Naive thymus-derived CD8-positive, alpha-beta T cell (primary cell): ENCODE results near the gene CMTR2. TPM values are rescaled to one million over a fixed set of nuclear protein-coding genes. Genes with fewer than 3 reads are reported as not detected.
"Not testable (repeated sequence)": the region's sequence is repeated elsewhere in the genome, so short reads cannot be mapped to it uniquely, and the experiment has no call there.

Experiments
- ATAC-seq, 2 donors: fragments of 150-1000 bp; cut with Tn5 transposase in 1 of 2; sonication (Bioruptor Pico), chemical (Tn5 transposase) in 1 of 2; 1 replicate in 1 of 2; 2 replicates in 1 of 2; pipeline ENCODE4 v1.10.0; 2021; ENCODE audit warnings: mild to moderate bottlenecking in 2 of 2, moderate library complexity in 2 of 2
- POLR2A ChIA-PET: fragments of 350-600 bp; sonication (Branson Sonifier 250); formaldehyde crosslinking; loops from one replicate; lab custom pipeline; 2021; ENCODE audit warnings: antibody characterized with exemption; lab: Charles Lee
- DNase-seq, 10 donors: peaks; one replicate each; pipeline versions ENCODE4 v3.0.0 to v3.0.0-alpha.2; 2020 to 2022
- H3K27ac Mint-ChIP-seq, 10 donors: one replicate each; pipeline ENCODE4 v1.8.0; 2020 to 2022; ENCODE audit warnings: mild to moderate bottlenecking in 10 of 10, mixed read lengths in 10 of 10, moderate library complexity in 4 of 10, inconsistent platforms in 1 of 10
- H3K27me3 Mint-ChIP-seq, 5 donors: one replicate each; pipeline ENCODE4 v1.8.0; 2021 to 2022; ENCODE audit warnings: mixed read lengths in 5 of 5
- H3K36me3 Mint-ChIP-seq, 3 donors: one replicate each; pipeline ENCODE4 v1.8.0; 2020 to 2022; ENCODE audit warnings: mixed read lengths in 3 of 3, mild to moderate bottlenecking in 2 of 3, inconsistent platforms in 1 of 3
- H3K4me1 Mint-ChIP-seq, 4 donors: one replicate each; pipeline ENCODE4 v1.8.0; 2021 to 2022; ENCODE audit warnings: mixed read lengths in 4 of 4
- H3K4me3 Mint-ChIP-seq, 10 donors: one replicate each; pipeline ENCODE4 v1.8.0; 2020 to 2022; ENCODE audit warnings: mild to moderate bottlenecking in 10 of 10, mixed read lengths in 10 of 10, moderate library complexity in 6 of 10, inconsistent platforms in 1 of 10
- H3K9me3 Mint-ChIP-seq, 9 donors: one replicate each; pipeline ENCODE4 v1.8.0; 2020 to 2022; ENCODE audit warnings: mixed read lengths in 9 of 9, mild to moderate bottlenecking in 3 of 9, inconsistent platforms in 1 of 9, moderate library complexity in 1 of 9
- polyA plus RNA-seq, 3 donors: library from polyadenylated mRNA; unstranded; fragments of 300-500 nt; fragmentation: Illumina TruSeq; gene quantifications; one replicate each; pipeline ENCODE4 v1.2.3, GENCODE V29; 2021
- total RNA-seq, 8 experiments: library from RNA in 2 of 8; stranded (reverse) in 2 of 8; gene quantifications; one replicate each; pipeline ENCODE4 v1.2.3 and lab custom pipeline; 2021 to 2026

CMTR2 gene
- total and polyA plus RNA-seq, 5 experiments from 2014 or later: 16.6 to 25.6 (median 24.1) TPM

GRCh38 chr16:71296584-71297340 lies 7.6 kb upstream of the CMTR2 start:
- Mint-ChIP-seq H3K27ac (no peak overlapping the region), H3K4me3 (no peak overlapping the region), H3K27me3 (peaks cover 26 to 70% (median 48%) of the 10 kb centered on the region in 5 donors), H3K36me3 (peaks cover 0 to 12% (median 0%) of the 10 kb centered on the region in 3 donors), H3K4me1 (peaks cover 0 to 1% (median 0%) of the 10 kb centered on the region in 4 donors), H3K9me3 (peaks cover 0 to 21% (median 2%) of the 10 kb centered on the region in 9 donors)
- POLR2A ChIA-PET: no interaction called here
- DNase-seq (no peak), ATAC-seq (no peak)

GRCh38 chr16:71295950-71296349 lies 6.7 kb upstream of the CMTR2 start:
- POLR2A ChIA-PET: no interaction called here
- Mint-ChIP-seq H3K27me3 (peaks cover 28 to 68% (median 45%) of the 10 kb centered on the region in 5 donors), H3K4me3 (no peak overlapping the region), H3K36me3 (peaks cover 0 to 12% (median 0%) of the 10 kb centered on the region in 3 donors), H3K27ac (no peak overlapping the region), H3K9me3 (peaks cover 0 to 21% (median 2%) of the 10 kb centered on the region in 9 donors), H3K4me1 (peaks cover 0 to 1% (median 0%) of the 10 kb centered on the region in 4 donors)
- ATAC-seq (no peak), DNase-seq (no peak)

GRCh38 chr16:71293919-71294318 lies 4.7 kb upstream of the CMTR2 start:
- H3K36me3 Mint-ChIP-seq: peaks cover 0 to 1% (median 0%) of the 10 kb centered on the region in 3 donors
- H3K4me3 Mint-ChIP-seq: no peak overlapping the region
- no peak for ATAC-seq
- no peak for DNase-seq
- H3K9me3 Mint-ChIP-seq: peaks cover 0 to 13% (median under 1%) of the 10 kb centered on the region in 9 donors
- H3K27me3 Mint-ChIP-seq: peaks cover 17 to 47% (median 31%) of the 10 kb centered on the region in 5 donors
- POLR2A ChIA-PET: no interaction called here
- no peak overlapping the region for H3K27ac Mint-ChIP-seq
- peaks cover 0 to 5% (median 4%) of the 10 kb centered on the region in 4 donors for H3K4me1 Mint-ChIP-seq

- DNase-seq, POLR2A ChIA-PET, ATAC-seq, H3K27ac Mint-ChIP-seq, H3K4me3 Mint-ChIP-seq: not testable (repeated sequence)
- H3K27me3 Mint-ChIP-seq: peaks cover 12 to 30% (median 21%) of the 10 kb centered on the region in 5 donors
- peaks cover 8 to 21% (median 19%) of the 10 kb centered on the region in 4 donors for H3K4me1 Mint-ChIP-seq
- H3K9me3 Mint-ChIP-seq: peaks cover 0 to 13% (median 2%) of the 10 kb centered on the region in 9 donors
- peaks cover 0 to 11% (median 5%) of the 10 kb centered on the region in 3 donors for H3K36me3 Mint-ChIP-seq
These were observed 2.9 kb upstream of the CMTR2 start for GRCh38 chr16:71292095-71292494.

GRCh38 chr16:71289732-71290062 lies 495 bp upstream of the CMTR2 start:
- peak overlapping the region; percentile 84 to 94 (median 90) for H3K4me3 Mint-ChIP-seq
- H3K4me1 Mint-ChIP-seq: peaks cover 8 to 30% (median 22%) of the 10 kb centered on the region in 4 donors
- H3K36me3 Mint-ChIP-seq: peaks cover 18 to 34% (median 29%) of the 10 kb centered on the region in 3 donors
- ATAC-seq: no peak
- POLR2A ChIA-PET: no interaction called here
- H3K27me3 Mint-ChIP-seq: peaks cover 7 to 30% (median 16%) of the 10 kb centered on the region in 5 donors
- H3K9me3 Mint-ChIP-seq: peaks cover 0 to 34% (median 15%) of the 10 kb centered on the region in 9 donors
- peak overlapping the region; percentile 79 to 95 (median 94) for H3K27ac Mint-ChIP-seq
- DNase-seq: no peak

- Mint-ChIP-seq H3K9me3 (peaks cover 0 to 45% (median 19%) of the 10 kb centered on the region in 9 donors), H3K36me3 (peaks cover 30 to 45% (median 41%) of the 10 kb centered on the region in 3 donors)
These were observed 672 bp downstream of the CMTR2 start for GRCh38 chr16:71288570-71288889.

GRCh38 chr16:71287911-71288310 lies 1.3 kb downstream of the CMTR2 start:
- H3K9me3 Mint-ChIP-seq: peaks cover 0 to 51% (median 19%) of the 10 kb centered on the region in 9 donors
- DNase-seq: no peak
- H3K4me1 Mint-ChIP-seq: peaks cover 8 to 34% (median 23%) of the 10 kb centered on the region in 4 donors
- H3K27ac Mint-ChIP-seq: peak overlapping the region in 8 of 10 donors; percentile 4 to 95 (median 92)
- POLR2A ChIA-PET: no interaction called here
- H3K27me3 Mint-ChIP-seq: peaks cover 7 to 17% (median 13%) of the 10 kb centered on the region in 5 donors
- ATAC-seq: no peak
- H3K36me3 Mint-ChIP-seq: peaks cover 34 to 50% (median 47%) of the 10 kb centered on the region in 3 donors
- peak overlapping the region in 8 of 10 donors; percentile 84 to 94 (median 90) for H3K4me3 Mint-ChIP-seq

More at GRCh38 chr16:71288570-71288889, 672 bp downstream of the CMTR2 start:
- Mint-ChIP-seq H3K4me3 (peak overlapping the region; percentile 84 to 94 (median 90)), H3K27me3 (peaks cover 7 to 23% (median 16%) of the 10 kb centered on the region in 5 donors), H3K4me1 (peaks cover 8 to 34% (median 23%) of the 10 kb centered on the region in 4 donors), H3K27ac (peak overlapping the region; percentile 85 to 95 (median 92))
- DNase-seq (no peak), ATAC-seq (no peak)
- POLR2A ChIA-PET: no interaction called here

GRCh38 chr16:71287454-71287853 lies 1.7 kb downstream of the CMTR2 start:
- Mint-ChIP-seq H3K27ac (peak overlapping the region in 2 of 10 donors; percentile 89 to 95), H3K27me3 (peaks cover 6 to 12% (median 8%) of the 10 kb centered on the region in 5 donors), H3K4me3 (peak overlapping the region in 5 of 10 donors; percentile 5 to 92 (median 91)), H3K36me3 (peaks cover 37 to 52% (median 51%) of the 10 kb centered on the region in 3 donors), H3K4me1 (peaks cover 8 to 34% (median 24%) of the 10 kb centered on the region in 4 donors), H3K9me3 (peaks cover 4 to 52% (median 19%) of the 10 kb centered on the region in 9 donors)
- POLR2A ChIA-PET: no interaction called here
- no peak for ATAC-seq
- DNase-seq: no peak

- Mint-ChIP-seq H3K9me3 (peaks cover 12 to 47% (median 20%) of the 10 kb centered on the region in 9 donors), H3K36me3 (peaks cover 41 to 57% (median 54%) of the 10 kb centered on the region in 3 donors), H3K4me1 (peaks cover 7 to 29% (median 17%) of the 10 kb centered on the region in 4 donors), H3K4me3 (no peak overlapping the region), H3K27ac (peak overlapping the region in 1 of 10 donors; percentile 60), H3K27me3 (no peaks in the 10 kb centered on the region)
- no peak for DNase-seq
- ATAC-seq: no peak
- POLR2A ChIA-PET: no interaction called here
These were observed 5.6 kb downstream of the CMTR2 start for GRCh38 chr16:71283612-71284011.

GRCh38 chr16:71282943-71283342 lies 6.3 kb downstream of the CMTR2 start:
- Mint-ChIP-seq H3K4me3 (no peak overlapping the region), H3K27me3 (no peaks in the 10 kb centered on the region), H3K4me1 (peaks cover under 1 to 23% (median 11%) of the 10 kb centered on the region in 4 donors), H3K9me3 (peaks cover 10 to 47% (median 20%) of the 10 kb centered on the region in 9 donors), H3K27ac (no peak overlapping the region), H3K36me3 (peaks cover 41 to 57% (median 50%) of the 10 kb centered on the region in 3 donors)
- POLR2A ChIA-PET: no interaction called here
- ATAC-seq (no peak), DNase-seq (no peak)

- POLR2A ChIA-PET: no interaction called here
- Mint-ChIP-seq H3K4me1 (no peaks in the 10 kb centered on the region), H3K36me3 (peaks cover 2 to 19% (median 16%) of the 10 kb centered on the region in 3 donors), H3K9me3 (peaks cover 3 to 27% (median 16%) of the 10 kb centered on the region in 9 donors), H3K27me3 (no peaks in the 10 kb centered on the region), H3K4me3 (no peak overlapping the region), H3K27ac (no peak overlapping the region)
- DNase-seq (no peak), ATAC-seq (no peak)
These were observed 12.4 kb downstream of the CMTR2 start for GRCh38 chr16:71276589-71277334.

- peaks cover 2 to 16% (median 8%) of the 10 kb centered on the region in 5 donors for H3K27me3 Mint-ChIP-seq
- POLR2A ChIA-PET: no interaction called here
- H3K4me3 Mint-ChIP-seq: no peak overlapping the region
- no peak overlapping the region for H3K27ac Mint-ChIP-seq
- no peaks in the 10 kb centered on the region for H3K4me1 Mint-ChIP-seq
- H3K36me3 Mint-ChIP-seq: peaks cover 0 to 19% (median 16%) of the 10 kb centered on the region in 3 donors
- no peak for ATAC-seq
- DNase-seq: no peak
- peaks cover 3 to 18% (median 13%) of the 10 kb centered on the region in 9 donors for H3K9me3 Mint-ChIP-seq
These were observed 15.8 kb downstream of the CMTR2 start for GRCh38 chr16:71273384-71273783.
